ENCODE measurements around the gene CMTM6. TPM values are rescaled to one million over a fixed set of nuclear protein-coding genes. Genes with fewer than 3 reads are reported as not detected.
A peak's percentile ranks its signal among the peaks of the same experiment; 100 is the strongest.

CMTM6 gene
- total RNA-seq, 1 donor from 2014 or later, result 70.2 TPM

DNA sequence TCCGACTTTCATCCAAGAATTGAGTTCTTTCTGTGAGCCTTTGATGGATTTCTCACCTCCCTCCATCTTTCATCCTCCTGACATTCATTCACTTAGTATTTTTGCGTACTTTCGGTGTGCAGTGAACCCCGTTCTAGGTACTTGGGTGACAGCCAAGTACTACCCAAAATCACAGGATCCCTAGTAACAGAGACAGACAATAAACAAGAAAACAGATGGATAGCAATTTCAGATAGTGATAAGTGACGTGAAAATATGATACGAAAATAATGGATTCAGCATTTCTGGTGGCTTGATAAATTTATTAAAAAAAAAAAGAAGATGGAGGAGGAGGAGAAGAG, 264 bp upstream of the CMTM6 start:
- Histone ChIP-seq H3K9me3 (ENCODE audit: low read depth) (no peaks in the 10 kb centered on the region), H3K4me3 (peak overlapping the region; percentile 97), H3K27ac (no peak overlapping the region), H2AFZ (replicated peaks) (peak overlapping the region; percentile 99), H3K27me3 (no peaks in the 10 kb centered on the region), H3K4me1 (peaks cover 10% of the 10 kb centered on the region), H3K36me3 (no peaks in the 10 kb centered on the region), H4K20me1 (ENCODE audit: low read depth) (peaks cover 26% of the 10 kb centered on the region), H3F3A (ENCODE audit: low read depth) (peaks cover 21% of the 10 kb centered on the region), H3K79me2 (ENCODE audit: low read depth) (peaks cover 41% of the 10 kb centered on the region), H3K4me2 (peak overlapping the region; percentile 77), H3K9ac (no peak overlapping the region)
- peaks cover 2% of the 10 kb centered on the region for H3K36me3 Mint-ChIP-seq
- H3K4me1 Mint-ChIP-seq, result peaks cover 11% of the 10 kb centered on the region
- TF ChIP-seq CTCF (IDR thresholded peaks at IDR 0.05) (no peak), EZH2 (IDR thresholded peaks at IDR 0.05) (no peak), EZH2phosphoT487 (IDR thresholded peaks at IDR 0.05) (no peak)
- peaks cover 5% of the 10 kb centered on the region for H3K27me3 Mint-ChIP-seq (ENCODE audit: insufficient read depth, low read depth)
- no peaks in the 10 kb centered on the region for H3K9me3 Mint-ChIP-seq
- H3K27ac Mint-ChIP-seq, result peak overlapping the region; percentile 91
- peak overlapping the region; percentile 99 for H3K4me3 Mint-ChIP-seq
- DNase-seq (ENCODE audit: low spot score), result no peak

- no peaks in the 10 kb centered on the region for H3K9me3 ChIP-seq (ENCODE audit: low read depth)
- H3K9ac ChIP-seq, result peak overlapping the region; percentile 80
- H3K27me3 Mint-ChIP-seq (ENCODE audit: insufficient read depth, low read depth), result peaks cover 5% of the 10 kb centered on the region
- peak overlapping the region; percentile 99 for H3K4me3 Mint-ChIP-seq
- H3K27me3 ChIP-seq, result no peaks in the 10 kb centered on the region
- H3K9me3 Mint-ChIP-seq, result peaks cover 1% of the 10 kb centered on the region
- H4K20me1 ChIP-seq (ENCODE audit: low read depth), result peaks cover 26% of the 10 kb centered on the region
- H3K4me1 ChIP-seq, result peaks cover 10% of the 10 kb centered on the region
- peaks cover 4% of the 10 kb centered on the region for H3K36me3 Mint-ChIP-seq
- peak overlapping the region; percentile 77 for H3K4me2 ChIP-seq
- H3K27ac Mint-ChIP-seq, result peak overlapping the region; percentile 82
- no peak for DNase-seq (ENCODE audit: low spot score)
- H3K4me3 ChIP-seq, result peak overlapping the region; percentile 97
- peaks cover 48% of the 10 kb centered on the region for H3K79me2 ChIP-seq (ENCODE audit: low read depth)
- H2AFZ ChIP-seq (replicated peaks), result peak overlapping the region; percentile 99
- peaks cover 21% of the 10 kb centered on the region for H3F3A ChIP-seq (ENCODE audit: low read depth)
- H3K36me3 ChIP-seq, result no peaks in the 10 kb centered on the region
- TF ChIP-seq EZH2phosphoT487 (IDR thresholded peaks at IDR 0.05) (no peak), CTCF (IDR thresholded peaks at IDR 0.05) (no peak), EZH2 (IDR thresholded peaks at IDR 0.05) (no peak)
- peaks cover 11% of the 10 kb centered on the region for H3K4me1 Mint-ChIP-seq
- no peak overlapping the region for H3K27ac ChIP-seq
Observed at GRCh38 chr3:32501783-32502117, 902 bp downstream of the CMTM6 start.

GRCh38 chr3:32500880-32501782, 1.5 kb downstream of the CMTM6 start:
- Mint-ChIP-seq H3K4me3 (peak overlapping the region; percentile 99), H3K9me3 (peaks cover 3% of the 10 kb centered on the region), H3K27ac (no peak overlapping the region), H3K27me3 (ENCODE audit: insufficient read depth, low read depth) (peaks cover 5% of the 10 kb centered on the region), H3K36me3 (peaks cover 8% of the 10 kb centered on the region), H3K4me1 (peaks cover 11% of the 10 kb centered on the region)
- peak overlapping the region; percentile 97 for H3K4me3 ChIP-seq
- no peak overlapping the region for H3K27ac ChIP-seq
- H3K36me3 ChIP-seq, result no peaks in the 10 kb centered on the region
- H3K9me3 ChIP-seq (ENCODE audit: low read depth), result no peaks in the 10 kb centered on the region
- peaks cover 21% of the 10 kb centered on the region for H3F3A ChIP-seq (ENCODE audit: low read depth)
- peaks cover 26% of the 10 kb centered on the region for H4K20me1 ChIP-seq (ENCODE audit: low read depth)
- peak overlapping the region; percentile 80 for H3K9ac ChIP-seq
- H3K4me1 ChIP-seq, result peaks cover 10% of the 10 kb centered on the region
- TF ChIP-seq EZH2phosphoT487 (IDR thresholded peaks at IDR 0.05) (no peak), CTCF (IDR thresholded peaks at IDR 0.05) (no peak), EZH2 (IDR thresholded peaks at IDR 0.05) (no peak)
- no peak for DNase-seq (ENCODE audit: low spot score)
- no peaks in the 10 kb centered on the region for H3K27me3 ChIP-seq
- H2AFZ ChIP-seq (replicated peaks), result no peak overlapping the region
- peak overlapping the region; percentile 77 for H3K4me2 ChIP-seq
- H3K79me2 ChIP-seq (ENCODE audit: low read depth), result peaks cover 48% of the 10 kb centered on the region
